Right atrium auricular region (tissue), 2 donors: ENCODE data around the gene NXPH1. TPM values are rescaled to one million over a fixed set of nuclear protein-coding genes. Genes with fewer than 3 reads are reported as not detected.

Source experiments
- DNase-seq: peaks from one replicate; pipeline ENCODE4 v3.0.0-alpha.2; 2019; ENCODE audit warnings: low spot score
- H3K27ac ChIP-seq, 2 donors: fragments of 200-600 bp; sonication (generic); 1 replicate in 1 of 2; 2 replicates in 1 of 2; pipeline ENCODE4 v1.5.1; 2016 to 2019
- H3K27me3 ChIP-seq, 2 donors: fragments of 200-600 bp; sonication (generic); one replicate each; pipeline versions ENCODE4 v1.5.1 to v1.6.0; 2017 to 2019
- H3K36me3 ChIP-seq: fragments of 200-600 bp; sonication (generic); one replicate; pipeline ENCODE4 v1.5.1; 2016
- H3K4me1 ChIP-seq, 2 donors: fragments of 200-600 bp; sonication (generic); one replicate each; pipeline versions ENCODE4 v1.5.1 to v1.6.0; 2017 to 2019
- H3K4me3 ChIP-seq, 2 donors: fragments of 200-600 bp; sonication (generic); 1 replicate in 1 of 2; 2 replicates in 1 of 2; pipeline ENCODE4 v1.5.1; 2017 to 2019; ENCODE audit warnings: mild to moderate bottlenecking in 1 of 2, moderate library complexity in 1 of 2
- H3K9me3 ChIP-seq, 2 donors: fragments of 200-600 bp; sonication (generic); one replicate each; pipeline ENCODE4 v1.5.1; 2019
- CTCF ChIP-seq, 2 donors: fragments of 200-600 bp; sonication (generic); IDR thresholded peaks; one replicate each; pipeline ENCODE4 v1.5.1; 2019; ENCODE audit warnings: antibody characterized with exemption in 2 of 2
- total RNA-seq, 2 donors: library from RNA; depleted of rRNA; stranded (reverse); fragments of >200 nt; gene quantifications; one replicate each; pipeline ENCODE4 v1.1.0, GENCODE V29; 2016

Gene NXPH1
- total RNA-seq, 2 donors from 2014 or later: not detected

GRCh38 chr7:8531991-8532515 is 98.6 kb downstream of the NXPH1 start:
- H3K36me3 ChIP-seq: no peaks in the 10 kb centered on the region
- H3K9me3 ChIP-seq: no peaks in the 10 kb centered on the region
- no peaks in the 10 kb centered on the region for H3K27me3 ChIP-seq
- no peak for DNase-seq
- H3K4me1 ChIP-seq: no peaks in the 10 kb centered on the region
- H3K27ac ChIP-seq: no peak overlapping the region
- H3K4me3 ChIP-seq: no peak overlapping the region
- no peak for TF ChIP-seq CTCF (IDR thresholded peaks at IDR 0.05)

GRCh38 chr7:8536431-8536830 is 103.0 kb downstream of the NXPH1 start:
- H3K9me3 ChIP-seq: no peaks in the 10 kb centered on the region
- no peak overlapping the region for H3K27ac ChIP-seq
- no peaks in the 10 kb centered on the region for H3K36me3 ChIP-seq
- no peak for TF ChIP-seq CTCF (IDR thresholded peaks at IDR 0.05)
- H3K27me3 ChIP-seq: no peaks in the 10 kb centered on the region
- H3K4me1 ChIP-seq: no peaks in the 10 kb centered on the region
- DNase-seq: no peak
- no peak overlapping the region for H3K4me3 ChIP-seq

- H3K27me3 ChIP-seq: no peaks in the 10 kb centered on the region
- no peaks in the 10 kb centered on the region for H3K9me3 ChIP-seq
- no peak overlapping the region for H3K4me3 ChIP-seq
- no peaks in the 10 kb centered on the region for H3K36me3 ChIP-seq
- DNase-seq: no peak
- H3K27ac ChIP-seq: no peak overlapping the region
- no peaks in the 10 kb centered on the region for H3K4me1 ChIP-seq
- no peak for TF ChIP-seq CTCF (IDR thresholded peaks at IDR 0.05)
Measured at GRCh38 chr7:8549046-8549445, 115.6 kb downstream of the NXPH1 start.

DNA sequence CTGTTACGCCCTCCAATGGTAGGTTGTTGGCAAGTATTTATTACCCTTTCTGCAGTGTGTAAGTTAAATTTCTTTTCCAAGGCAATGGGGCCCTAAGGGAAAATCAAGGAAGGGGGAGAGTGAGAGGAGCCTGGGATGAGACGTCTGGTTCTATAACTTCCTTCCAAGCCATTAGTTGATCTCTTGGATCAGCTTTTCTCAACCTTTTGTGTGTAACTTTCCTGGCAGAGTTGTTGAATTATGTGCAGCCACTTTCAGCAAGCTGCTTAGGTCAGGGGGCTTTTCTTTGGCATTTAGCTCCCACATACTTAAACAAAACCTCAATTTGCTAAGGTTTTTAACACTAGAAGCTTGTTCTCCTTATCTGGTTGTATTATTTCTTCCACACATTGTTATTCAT is 127.1 kb downstream of the NXPH1 start:
- no peaks in the 10 kb centered on the region for H3K36me3 ChIP-seq
- no peaks in the 10 kb centered on the region for H3K9me3 ChIP-seq
- no peak overlapping the region for H3K27ac ChIP-seq
- no peak for DNase-seq
- H3K4me1 ChIP-seq: no peaks in the 10 kb centered on the region
- H3K27me3 ChIP-seq: no peaks in the 10 kb centered on the region
- no peak overlapping the region for H3K4me3 ChIP-seq
- no peak for TF ChIP-seq CTCF (IDR thresholded peaks at IDR 0.05)

- DNase-seq: no peak
Measured at GRCh38 chr7:8561449-8561848, 128.0 kb downstream of the NXPH1 start.

More at GRCh38 chr7:8561449-8561848, 128.0 kb downstream of the NXPH1 start:
- no peaks in the 10 kb centered on the region for H3K36me3 ChIP-seq
- H3K4me1 ChIP-seq: no peaks in the 10 kb centered on the region
- H3K27me3 ChIP-seq: no peaks in the 10 kb centered on the region
- TF ChIP-seq CTCF (IDR thresholded peaks at IDR 0.05): no peak
- H3K27ac ChIP-seq: no peak overlapping the region
- H3K9me3 ChIP-seq: no peaks in the 10 kb centered on the region
- no peak overlapping the region for H3K4me3 ChIP-seq
